Neuronal stem cell (in vitro differentiated cells): ENCODE measurements around the gene AKNAD1.

Experiments
- DNase-seq: peaks from one replicate; pipeline ENCODE4 v3.0.0-alpha.2; 2013; ENCODE audit warnings: low spot score
- H2AFZ ChIP-seq: one replicate; pipeline ENCODE4 v1.6.1; 2013; ENCODE audit warnings: mild to moderate bottlenecking, low read length, inconsistent platforms
- H2AK5ac ChIP-seq: 2 replicates; pipeline ENCODE4 v1.6.1; 2013; ENCODE audit warnings: low read depth, mild to moderate bottlenecking, inconsistent platforms, low read length, moderate library complexity, mixed read lengths
- H2BK120ac ChIP-seq: 2 replicates; pipeline ENCODE4 v1.6.1; 2013; ENCODE audit warnings: low read depth, mild to moderate bottlenecking, inconsistent platforms, low read length, moderate library complexity, mixed read lengths
- H2BK12ac ChIP-seq: one replicate; pipeline ENCODE4 v1.6.1; 2013; ENCODE audit warnings: low read length, inconsistent platforms
- H2BK15ac ChIP-seq: 2 replicates; pipeline ENCODE4 v1.6.1; 2013; ENCODE audit warnings: mild to moderate bottlenecking, low read length, inconsistent platforms, mixed read lengths
- H2BK5ac ChIP-seq: one replicate; pipeline ENCODE4 v1.6.1; 2013; ENCODE audit warnings: inconsistent platforms, mild to moderate bottlenecking, low read length, moderate library complexity
- H3K14ac ChIP-seq: one replicate; pipeline ENCODE4 v1.6.1; 2013; ENCODE audit warnings: low read length, inconsistent platforms
- H3K18ac ChIP-seq: 2 replicates; pipeline ENCODE4 v1.6.1; 2013; ENCODE audit warnings: low read length, inconsistent platforms
- H3K23ac ChIP-seq: 2 replicates; pipeline ENCODE4 v1.6.1; 2013; ENCODE audit warnings: low read depth, mild to moderate bottlenecking, mixed read lengths, low read length, inconsistent platforms; ENCODE audit not compliant: poor library complexity
- H3K27ac ChIP-seq: replicated peaks from 3 replicates; pipeline ENCODE4 v1.5.1; 2013; ENCODE audit warnings: low read length, inconsistent platforms
- H3K27me3 ChIP-seq, 3 experiments: 2 replicates each; pipeline ENCODE4 v1.6.1; 2013; ENCODE audit warnings: low read length in 3 of 3, mild to moderate bottlenecking in 2 of 3, inconsistent platforms in 1 of 3, low read depth in 1 of 3, mixed read lengths in 1 of 3, moderate library complexity in 1 of 3; ENCODE audit not compliant: control insufficient read depth in 3 of 3, insufficient read depth in 3 of 3
- H3K36me3 ChIP-seq, 2 donors: replicated peaks in 1 of 2; 2 replicates each; pipeline ENCODE4 v1.6.1; 2013; ENCODE audit warnings: low read length in 2 of 2; ENCODE audit not compliant: control insufficient read depth in 2 of 2, insufficient read depth in 2 of 2
- H3K4ac ChIP-seq: 2 replicates; pipeline ENCODE4 v1.6.1; 2013; ENCODE audit warnings: inconsistent platforms, mild to moderate bottlenecking, low read length, moderate library complexity
- H3K4me1 ChIP-seq, 2 donors: 1 replicate in 1 of 2; 2 replicates in 1 of 2; pipeline ENCODE4 v1.6.1; 2013; ENCODE audit warnings: low read length in 2 of 2, low read depth in 1 of 2; ENCODE audit not compliant: control insufficient read depth in 2 of 2, insufficient read depth in 1 of 2
- H3K4me2 ChIP-seq: one replicate; pipeline ENCODE4 v1.6.1; 2013; ENCODE audit warnings: mild to moderate bottlenecking, low read length, inconsistent platforms; ENCODE audit not compliant: insufficient read depth, poor library complexity, severe bottlenecking
- H3K4me3 ChIP-seq, 2 donors: 2 replicates each; pipeline ENCODE4 v1.5.1; 2013; ENCODE audit warnings: low read length in 2 of 2, mild to moderate bottlenecking in 2 of 2, inconsistent platforms in 1 of 2, moderate library complexity in 1 of 2
- H3K79me1 ChIP-seq: one replicate; pipeline ENCODE4 v1.6.1; 2013; ENCODE audit warnings: low read depth, mild to moderate bottlenecking, inconsistent platforms, low read length, moderate library complexity
- H3K9ac ChIP-seq: one replicate; pipeline ENCODE4 v1.6.1; 2013; ENCODE audit warnings: mild to moderate bottlenecking, low read depth, low read length, inconsistent platforms; ENCODE audit not compliant: poor library complexity
- H3K9me3 ChIP-seq, 2 donors: replicated peaks in 1 of 2; 2 replicates each; pipeline versions ENCODE3 to v1.6.1; 2013; ENCODE audit warnings: low read length in 2 of 2, mild to moderate bottlenecking in 2 of 2, inconsistent platforms in 1 of 2, low read depth in 1 of 2, mixed read lengths in 1 of 2, moderate library complexity in 1 of 2; ENCODE audit not compliant: control insufficient read depth in 2 of 2, insufficient read depth in 1 of 2
- H4K8ac ChIP-seq: one replicate; pipeline ENCODE4 v1.6.1; 2013; ENCODE audit warnings: low read depth, mild to moderate bottlenecking, inconsistent platforms, low read length, moderate library complexity
- H4K91ac ChIP-seq: one replicate; pipeline ENCODE4 v1.6.1; 2013; ENCODE audit warnings: low read length, low read depth, mild to moderate bottlenecking, inconsistent platforms; ENCODE audit not compliant: poor library complexity
- WGBS, 2 donors: extraction: QIAGEN DNeasy Blood & Tissue Kit; methylation state at CpG; one replicate each; pipeline ENCODE4 v1.1.7; 2013; ENCODE audit warnings: missing lambda C conversion rate in 2 of 2, mixed read lengths in 1 of 2; ENCODE audit not compliant: insufficient read length in 2 of 2, insufficient replicate concordance in 1 of 2; ENCODE audit errors: extremely low coverage in 2 of 2; 5-methylcytosine and 5-hydroxymethylcytosine counted together

Gene AKNAD1

GRCh38 chr1:108882837-108883236 lies 25.9 kb upstream of the AKNAD1 start:
- Histone ChIP-seq H3K4me1 (peaks cover 2% of the 10 kb centered on the region in 2 donors), H3K36me3 (no peaks in the 10 kb centered on the region), H3K79me1 (no peaks in the 10 kb centered on the region), H3K4ac (no peak overlapping the region), H3K4me2 (no peak overlapping the region), H3K27me3 (no peaks in the 10 kb centered on the region), H3K18ac (no peak overlapping the region), H3K9me3 (no peaks in the 10 kb centered on the region), H4K8ac (no peak overlapping the region), H3K23ac (no peak overlapping the region), H4K91ac (no peak overlapping the region), H3K4me3 (no peak overlapping the region), H2BK12ac (no peak overlapping the region), H2BK120ac (no peak overlapping the region), H2BK5ac (no peak overlapping the region), H3K27ac (no peak overlapping the region), H2BK15ac (no peak overlapping the region), H2AK5ac (no peak overlapping the region), H3K14ac (no peak overlapping the region), H3K9ac (no peak overlapping the region), H2AFZ (no peak overlapping the region)
- WGBS, 2 donors, result no CpG with 5 or more reads among the region's 2 CpGs
- DNase-seq, result no peak

- Histone ChIP-seq H3K14ac (no peak overlapping the region), H3K18ac (no peak overlapping the region), H3K4me2 (no peak overlapping the region), H4K8ac (no peak overlapping the region), H3K27me3 (no peaks in the 10 kb centered on the region), H3K4me3 (no peak overlapping the region), H3K27ac (no peak overlapping the region), H2AFZ (no peak overlapping the region), H3K9me3 (no peaks in the 10 kb centered on the region), H2BK120ac (no peak overlapping the region), H2BK15ac (no peak overlapping the region), H2BK5ac (no peak overlapping the region), H3K9ac (no peak overlapping the region), H2BK12ac (no peak overlapping the region), H3K4ac (no peak overlapping the region), H3K79me1 (no peaks in the 10 kb centered on the region), H4K91ac (no peak overlapping the region), H3K36me3 (no peaks in the 10 kb centered on the region), H3K4me1 (peaks cover 2 to 3% of the 10 kb centered on the region in 2 donors), H3K23ac (no peak overlapping the region), H2AK5ac (no peak overlapping the region)
- DNase-seq, result no peak
- no CpG with 5 or more reads among the region's 1 CpG for WGBS, 2 donors
These were observed 24.5 kb upstream of the AKNAD1 start for GRCh38 chr1:108881369-108881768.

- Histone ChIP-seq H2BK5ac (no peak overlapping the region), H3K9me3 (no peaks in the 10 kb centered on the region), H2BK12ac (no peak overlapping the region), H3K4me1 (peaks cover 2 to 3% of the 10 kb centered on the region in 2 donors), H3K4me2 (no peak overlapping the region), H3K79me1 (no peaks in the 10 kb centered on the region), H4K91ac (no peak overlapping the region), H3K18ac (no peak overlapping the region), H3K4ac (no peak overlapping the region), H4K8ac (no peak overlapping the region), H2AFZ (no peak overlapping the region), H2BK15ac (no peak overlapping the region), H2AK5ac (no peak overlapping the region), H3K27ac (no peak overlapping the region), H3K4me3 (no peak overlapping the region), H2BK120ac (no peak overlapping the region), H3K9ac (no peak overlapping the region), H3K27me3 (peaks cover 0 to 3% (median 0%) of the 10 kb centered on the region in 3 experiments), H3K14ac (no peak overlapping the region), H3K23ac (no peak overlapping the region), H3K36me3 (no peaks in the 10 kb centered on the region)
- no CpG with 5 or more reads among the region's 3 CpGs for WGBS, 2 donors
- DNase-seq, result no peak
These were observed 24.0 kb upstream of the AKNAD1 start for GRCh38 chr1:108880850-108881249.

GRCh38 chr1:108878678-108879077 lies 21.8 kb upstream of the AKNAD1 start:
- no CpG with 5 or more reads among the region's 3 CpGs for WGBS, 2 donors
- no peaks in the 10 kb centered on the region for H3K36me3 ChIP-seq
- no peak overlapping the region for H3K23ac ChIP-seq
- no peak overlapping the region for H2BK12ac ChIP-seq
- no peak overlapping the region for H2BK15ac ChIP-seq
- no peak overlapping the region for H3K27ac ChIP-seq
- no peaks in the 10 kb centered on the region for H3K9me3 ChIP-seq
- no peak overlapping the region for H2BK120ac ChIP-seq
- no peak overlapping the region for H3K18ac ChIP-seq
- H2AFZ ChIP-seq, result no peak overlapping the region
- peaks cover 0 to 16% (median 0%) of the 10 kb centered on the region in 3 experiments for H3K27me3 ChIP-seq
- H3K4ac ChIP-seq, result no peak overlapping the region
- no peak overlapping the region for H4K8ac ChIP-seq
- H3K9ac ChIP-seq, result no peak overlapping the region
- H3K79me1 ChIP-seq, result no peaks in the 10 kb centered on the region
- H2AK5ac ChIP-seq, result no peak overlapping the region
- no peak overlapping the region for H3K4me3 ChIP-seq
- H2BK5ac ChIP-seq, result no peak overlapping the region
- peaks cover 2 to 3% of the 10 kb centered on the region in 2 donors for H3K4me1 ChIP-seq
- no peak overlapping the region for H3K4me2 ChIP-seq
- no peak for DNase-seq
- H4K91ac ChIP-seq, result no peak overlapping the region
- H3K14ac ChIP-seq, result no peak overlapping the region
